HG03520 (cell line): ENCODE results near the gene KCNJ6.
"Not testable (repeated sequence)": the region's sequence is repeated elsewhere in the genome, so short reads cannot be mapped to it uniquely, and the experiment has no call there.

Experiments used
- ATAC-seq: cut with Tn5 transposase; IDR thresholded peaks from one replicate; pipeline ENCODE4 v1.9.1; 2021; ENCODE audit warnings: mild to moderate bottlenecking, moderate library complexity; ENCODE audit not compliant: unreplicated experiment

The KCNJ6 gene, protein sequence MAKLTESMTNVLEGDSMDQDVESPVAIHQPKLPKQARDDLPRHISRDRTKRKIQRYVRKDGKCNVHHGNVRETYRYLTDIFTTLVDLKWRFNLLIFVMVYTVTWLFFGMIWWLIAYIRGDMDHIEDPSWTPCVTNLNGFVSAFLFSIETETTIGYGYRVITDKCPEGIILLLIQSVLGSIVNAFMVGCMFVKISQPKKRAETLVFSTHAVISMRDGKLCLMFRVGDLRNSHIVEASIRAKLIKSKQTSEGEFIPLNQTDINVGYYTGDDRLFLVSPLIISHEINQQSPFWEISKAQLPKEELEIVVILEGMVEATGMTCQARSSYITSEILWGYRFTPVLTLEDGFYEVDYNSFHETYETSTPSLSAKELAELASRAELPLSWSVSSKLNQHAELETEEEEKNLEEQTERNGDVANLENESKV

GRCh38 chr21:37916310-37917051, at the start of gene KCNJ6:
Gene KCNJ6, minus strand, starts transcription at chr21:37916457. Its CDS starts 75,775 bp downstream, at chr21:37840682.
- ATAC-seq = no peak

DNA sequence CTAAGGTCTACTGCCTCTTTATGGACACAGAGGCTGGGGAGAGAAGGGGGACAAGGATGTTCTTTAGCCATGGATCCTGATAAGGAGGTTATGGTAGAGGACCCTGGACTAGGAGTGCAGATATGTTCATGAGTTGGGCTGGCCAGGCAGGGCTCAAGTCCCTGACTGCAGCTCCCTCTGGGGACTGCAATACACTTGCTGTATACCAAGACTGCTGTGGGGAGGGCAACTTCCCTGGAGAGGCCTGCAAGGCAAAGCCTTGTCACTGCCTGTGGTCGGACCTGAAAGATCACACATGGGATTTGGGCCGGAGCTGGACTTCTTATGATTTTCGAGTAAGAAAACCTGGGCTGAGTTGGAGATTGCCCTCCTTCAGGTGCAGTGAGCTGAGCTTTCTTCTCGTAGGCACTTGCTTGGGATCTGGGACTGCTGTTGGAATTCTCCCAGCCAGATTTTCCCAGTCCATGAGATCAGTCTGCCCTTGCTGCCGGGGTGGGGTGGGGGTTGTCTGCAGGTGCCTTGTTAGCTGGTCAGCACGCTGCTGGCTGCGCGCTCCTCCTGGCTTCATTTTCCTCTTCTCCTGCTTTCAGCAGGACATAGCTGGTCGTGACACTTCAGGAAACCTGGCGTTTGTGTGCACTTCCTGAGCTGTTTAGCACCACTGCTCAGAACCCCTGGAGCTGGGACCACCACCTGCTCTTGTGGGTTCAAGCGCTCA, 49.0 kb upstream of the KCNJ6 start:
- ATAC-seq = no peak

GRCh38 chr21:37958537-37958936, 42.3 kb upstream of the KCNJ6 start:
- no peak for ATAC-seq

DNA sequence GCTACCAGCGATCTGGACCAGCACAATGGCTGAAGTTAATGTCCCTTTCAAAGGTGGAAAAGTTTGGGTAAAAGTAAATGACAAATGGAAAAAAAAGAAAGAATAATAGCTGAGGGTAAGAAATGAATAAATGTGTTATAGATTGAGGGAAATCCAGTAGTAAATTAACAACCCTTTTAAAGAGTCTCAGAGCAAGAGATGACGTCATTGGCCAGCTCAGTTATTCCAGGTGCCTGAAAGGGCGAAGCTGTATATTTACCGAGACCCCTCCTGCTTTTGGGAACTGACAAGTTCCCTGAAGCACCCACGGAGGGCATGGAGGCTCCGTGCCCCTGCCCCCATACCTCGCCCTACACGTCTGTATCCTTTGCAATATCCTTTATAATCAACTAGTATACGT, 40.5 kb upstream of the KCNJ6 start:
- no peak for ATAC-seq

GRCh38 chr21:37945036-37945435, 28.8 kb upstream of the KCNJ6 start:
- ATAC-seq = no peak

- no peak for ATAC-seq
These were observed 28.2 kb upstream of the KCNJ6 start for GRCh38 chr21:37944496-37944895.

GRCh38 chr21:37940691-37941090, 24.4 kb upstream of the KCNJ6 start:
- ATAC-seq = no peak

- no peak for ATAC-seq
These were observed 23.6 kb upstream of the KCNJ6 start for GRCh38 chr21:37939838-37940237.

DNA sequence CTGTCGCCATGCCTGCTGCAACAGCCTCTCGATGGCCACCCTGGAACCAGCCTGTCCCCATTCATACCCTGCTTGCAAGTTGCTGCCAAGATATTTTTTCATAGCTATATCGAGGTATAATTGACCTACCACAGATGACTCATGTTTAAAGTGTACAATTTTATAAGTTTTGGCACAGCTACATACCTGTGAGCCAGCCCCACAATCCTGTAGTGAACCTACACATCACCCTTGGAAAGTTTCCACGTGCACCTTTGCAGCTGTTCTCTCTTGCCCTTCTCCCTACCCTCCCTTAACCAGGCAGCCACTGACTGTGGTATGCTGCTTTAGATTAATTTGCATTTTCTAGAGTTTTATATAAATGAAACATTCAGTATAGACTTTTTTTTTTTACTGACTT, 23.0 kb upstream of the KCNJ6 start:
- ATAC-seq = no peak

GRCh38 chr21:37937668-37938067, 21.4 kb upstream of the KCNJ6 start:
- no peak for ATAC-seq

- no peak for ATAC-seq
These were observed 19.9 kb upstream of the KCNJ6 start for GRCh38 chr21:37936010-37936785.

GRCh38 chr21:37932936-37933335, 16.7 kb upstream of the KCNJ6 start:
- no peak for ATAC-seq

DNA sequence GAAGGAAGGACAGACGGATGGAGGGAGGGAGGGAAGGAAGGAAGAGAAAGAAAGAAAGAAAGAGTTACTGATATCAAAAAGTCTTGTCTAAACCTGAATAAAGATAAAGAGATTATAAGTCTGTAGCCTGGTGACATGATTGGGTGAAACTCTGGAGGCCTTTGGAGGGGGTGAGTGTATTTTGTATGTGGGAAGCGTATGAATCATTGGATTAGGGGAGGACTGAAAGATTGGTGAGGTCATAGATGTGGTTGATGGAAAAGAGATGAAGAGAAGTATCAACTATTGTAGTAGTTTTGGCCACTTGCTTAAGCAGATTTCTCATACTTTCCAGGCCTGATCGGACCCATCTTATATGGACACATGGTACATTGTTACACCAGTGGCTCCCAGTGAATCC, 11.5 kb upstream of the KCNJ6 start:
- no peak for ATAC-seq

- no peak for ATAC-seq
These were observed 4.8 kb upstream of the KCNJ6 start for GRCh38 chr21:37921091-37921490.

GRCh38 chr21:37920302-37920701, 4.0 kb upstream of the KCNJ6 start:
- ATAC-seq = not testable (repeated sequence)

GRCh38 chr21:37917612-37918011, 1.4 kb upstream of the KCNJ6 start:
- ATAC-seq = no peak

GRCh38 chr21:37915941-37916309, 332 bp downstream of the KCNJ6 start:
- ATAC-seq = no peak

DNA sequence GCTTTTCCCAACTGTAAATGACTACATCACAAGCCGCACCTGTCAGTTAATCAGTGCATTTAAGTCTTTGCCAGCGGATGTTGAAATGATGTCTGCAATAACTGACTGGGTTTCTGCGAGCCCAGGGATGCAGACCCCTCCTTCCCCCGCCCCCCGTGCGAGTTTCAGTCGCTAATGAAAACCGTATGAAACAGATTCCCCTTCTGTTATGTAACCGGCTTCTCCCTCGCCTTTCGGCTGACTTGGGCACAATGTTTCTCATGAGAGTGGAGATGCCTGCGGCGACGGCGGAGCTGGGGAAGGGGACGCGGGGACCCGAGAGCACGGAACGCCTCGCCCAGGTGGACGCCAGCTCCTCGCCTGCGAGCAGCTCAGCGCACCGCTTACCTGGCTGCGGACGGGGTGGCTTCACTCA, 753 bp downstream of the KCNJ6 start:
- no peak for ATAC-seq

DNA sequence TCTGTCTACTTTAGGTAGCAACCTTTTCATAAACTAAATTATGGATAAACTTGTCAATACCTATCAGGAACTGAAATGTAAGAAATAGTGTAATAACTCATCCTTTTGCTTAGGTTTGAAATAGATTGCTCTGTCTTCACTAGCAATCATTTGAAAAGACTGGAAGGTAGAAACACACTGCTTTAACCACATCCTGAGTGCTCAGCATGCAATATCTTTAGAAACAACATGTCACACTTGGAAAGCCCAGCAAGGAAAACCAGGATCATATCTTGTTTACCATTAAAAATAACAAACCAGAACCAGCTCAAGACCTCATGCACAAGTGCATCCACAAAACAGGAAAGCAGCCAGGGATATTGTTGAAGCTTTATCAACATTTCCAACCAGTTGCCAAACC, 3.6 kb downstream of the KCNJ6 start:
- no peak for ATAC-seq

GRCh38 chr21:37909936-37910335, 6.3 kb downstream of the KCNJ6 start:
- no peak for ATAC-seq

DNA sequence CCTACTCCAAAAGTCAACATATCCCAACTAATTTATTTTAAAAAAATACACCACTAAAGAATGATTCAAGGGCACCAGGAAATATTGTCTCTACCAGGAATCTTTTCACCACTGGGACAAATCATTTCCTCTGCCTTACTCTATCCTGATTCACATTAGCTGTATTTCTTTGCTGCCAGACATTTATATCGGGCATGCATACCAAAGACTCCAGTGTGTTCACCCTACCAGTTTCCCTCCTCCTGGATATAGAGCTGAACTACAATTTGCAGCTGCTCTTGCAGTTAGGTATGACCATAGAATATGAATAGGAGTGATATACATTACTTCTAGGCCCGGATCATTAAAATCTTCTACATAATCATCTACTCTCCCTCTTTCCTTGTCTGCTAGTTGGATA, 7.6 kb downstream of the KCNJ6 start:
- ATAC-seq = no peak
